ENCODE results near the gene LSM7. TPM values are rescaled to one million over a fixed set of nuclear protein-coding genes. Genes with fewer than 3 reads are reported as not detected.

LSM7 gene
- polyA plus RNA-seq, 3 donors = 98.6 to 312 (median 132) TPM

- H3K27me3 Mint-ChIP-seq (ENCODE audit: low read depth in 3 of 3) = peaks cover 18 to 24% (median 19%) of the 10 kb centered on the region in 3 donors
- Histone ChIP-seq H3K4me3 (replicated peaks in 1 of 3; ENCODE audit: low read depth in 2 of 3, low read length in 3 of 3) (no peak overlapping the region), H3K9ac (ENCODE audit: insufficient read depth, low read length, poor library complexity, severe bottlenecking) (no peak overlapping the region), H3K36me3 (replicated peaks in 1 of 2; ENCODE audit: control insufficient read depth in 1 of 2, insufficient read depth in 2 of 2, low read length in 2 of 2) (peaks cover 8 to 18% of the 10 kb centered on the region in 2 donors), H3K79me2 (ENCODE audit: insufficient read depth, low read length) (no peaks in the 10 kb centered on the region), H3K4me2 (replicated peaks; ENCODE audit: extremely low read depth, low read length, poor library complexity, severe bottlenecking) (no peak overlapping the region), H3K27ac (ENCODE audit: low read depth in 1 of 2, low read length in 2 of 2) (no peak overlapping the region), H4K20me1 (ENCODE audit: insufficient read depth, low read length) (no peaks in the 10 kb centered on the region), H3K27me3 (ENCODE audit: control insufficient read depth in 2 of 2, insufficient read depth in 2 of 2, low read length in 2 of 2) (peaks cover 2 to 20% of the 10 kb centered on the region in 2 donors), H3K4me1 (ENCODE audit: control insufficient read depth in 1 of 2, insufficient read depth in 2 of 2, low read length in 2 of 2) (no peaks in the 10 kb centered on the region), H2AFZ (ENCODE audit: insufficient read depth, low read depth, low read length, poor library complexity, severe bottlenecking) (no peak overlapping the region), H3K9me3 (replicated peaks in 1 of 2; ENCODE audit: control insufficient read depth in 1 of 2, insufficient read depth in 1 of 2, low read length in 2 of 2) (no peaks in the 10 kb centered on the region)
- H3K36me3 Mint-ChIP-seq = peaks cover 0 to 14% of the 10 kb centered on the region in 2 donors
- no peaks in the 10 kb centered on the region for H3K4me1 Mint-ChIP-seq
- DNase-seq = no peak
- no peak overlapping the region for H3K4me3 Mint-ChIP-seq
- WGBS (ENCODE audit: insufficient coverage) = 93% methylated on average over 15 of the region's 24 CpGs
- intact Hi-C loops (cut with micrococcal nuclease) = no loop called here
- peaks cover 0 to 1% (median 0%) of the 10 kb centered on the region in 7 donors for H3K9me3 Mint-ChIP-seq
- no peak for TF ChIP-seq CTCF (IDR thresholded peaks at IDR 0.05)
- peak overlapping the region in 1 of 7 donors; percentile 58 for H3K27ac Mint-ChIP-seq
These were observed 27.0 kb upstream of the LSM7 start for GRCh38 chr19:2355168-2356035.

GRCh38 chr19:2354670-2355069 is 26.3 kb upstream of the LSM7 start:
- Histone ChIP-seq H2AFZ (ENCODE audit: insufficient read depth, low read depth, low read length, poor library complexity, severe bottlenecking) (no peak overlapping the region), H3K4me1 (ENCODE audit: control insufficient read depth in 1 of 2, insufficient read depth in 2 of 2, low read length in 2 of 2) (no peaks in the 10 kb centered on the region), H3K4me3 (replicated peaks in 1 of 3; ENCODE audit: low read depth in 2 of 3, low read length in 3 of 3) (no peak overlapping the region), H3K27ac (ENCODE audit: low read depth in 1 of 2, low read length in 2 of 2) (no peak overlapping the region), H4K20me1 (ENCODE audit: insufficient read depth, low read length) (no peaks in the 10 kb centered on the region), H3K4me2 (replicated peaks; ENCODE audit: extremely low read depth, low read length, poor library complexity, severe bottlenecking) (no peak overlapping the region), H3K36me3 (replicated peaks in 1 of 2; ENCODE audit: control insufficient read depth in 1 of 2, insufficient read depth in 2 of 2, low read length in 2 of 2) (peaks cover 13 to 25% of the 10 kb centered on the region in 2 donors), H3K9ac (ENCODE audit: insufficient read depth, low read length, poor library complexity, severe bottlenecking) (no peak overlapping the region), H3K27me3 (ENCODE audit: control insufficient read depth in 2 of 2, insufficient read depth in 2 of 2, low read length in 2 of 2) (peaks cover under 1 to 14% of the 10 kb centered on the region in 2 donors), H3K9me3 (replicated peaks in 1 of 2; ENCODE audit: control insufficient read depth in 1 of 2, insufficient read depth in 1 of 2, low read length in 2 of 2) (no peaks in the 10 kb centered on the region), H3K79me2 (ENCODE audit: insufficient read depth, low read length) (no peaks in the 10 kb centered on the region)
- Mint-ChIP-seq H3K9me3 (no peaks in the 10 kb centered on the region), H3K27me3 (ENCODE audit: low read depth in 3 of 3) (peaks cover 12 to 20% (median 12%) of the 10 kb centered on the region in 3 donors), H3K36me3 (peaks cover 0 to 14% of the 10 kb centered on the region in 2 donors), H3K4me3 (no peak overlapping the region), H3K4me1 (no peaks in the 10 kb centered on the region), H3K27ac (no peak overlapping the region)
- TF ChIP-seq CTCF (IDR thresholded peaks at IDR 0.05) = no peak
- DNase-seq = no peak
- intact Hi-C loops (cut with micrococcal nuclease) = no loop called here
- 94% methylated on average over 11 of the region's 17 CpGs for WGBS (ENCODE audit: insufficient coverage)

Data from CD14-positive monocyte (primary cell).